B cell (primary cell): ENCODE results near the gene MIPOL1. TPM values are rescaled to one million over a fixed set of nuclear protein-coding genes. Genes with fewer than 3 reads are reported as not detected.

Experiments used
- ATAC-seq: fragments of 200-7000 bp; cut with Tn5 transposase; one replicate; pipeline ENCODE4 v1.10.0; 2021; ENCODE audit warnings: low read depth, mild to moderate bottlenecking, moderate number of reproducible peaks, moderate library complexity
- CTCF ChIA-PET: fragments of 350-600 bp; sonication (Branson Sonifier 250); formaldehyde crosslinking; loops from one replicate; lab custom pipeline; 2021; ENCODE audit warnings: antibody characterized with exemption, inconsistent platforms; lab: Charles Lee
- POLR2A ChIA-PET: fragments of 350-600 bp; sonication (Branson Sonifier 250); formaldehyde crosslinking; loops from one replicate; lab custom pipeline; 2021; ENCODE audit warnings: antibody characterized with exemption; lab: Charles Lee
- DNase-seq: peaks from one replicate; pipeline ENCODE4 v3.0.0; 2013
- H2AFZ ChIP-seq: 2 replicates; pipeline ENCODE4 v1.6.1; 2012; ENCODE audit warnings: mild to moderate bottlenecking, low read depth, low read length; ENCODE audit not compliant: insufficient read depth, poor library complexity, severe bottlenecking
- H3K27ac ChIP-seq, 2 donors: 1 replicate in 1 of 2; 2 replicates in 1 of 2; pipeline ENCODE4 v1.5.1; 2012 to 2013; ENCODE audit warnings: low read length in 2 of 2, mild to moderate bottlenecking in 2 of 2, moderate library complexity in 1 of 2
- H3K27me3 ChIP-seq, 4 experiments: fragments of 200-600 bp in 1 of 4; sonication (generic) in 1 of 4; replicated peaks in 1 of 4; 1 replicate in 2 of 4; 2 replicates in 2 of 4; pipeline versions ENCODE4 v1.6.1 to v1.7.0; 2013 to 2016; ENCODE audit warnings: low read length in 3 of 4, mild to moderate bottlenecking in 2 of 4, mixed read lengths in 1 of 4, moderate library complexity in 1 of 4; ENCODE audit not compliant: insufficient read depth in 4 of 4, control insufficient read depth in 3 of 4; ENCODE audit errors: control extremely low read depth in 1 of 4
- H3K36me3 ChIP-seq, 2 experiments: replicated peaks in 1 of 2; 1 replicate in 1 of 2; 2 replicates in 1 of 2; pipeline versions ENCODE4 v1.6.1 to v1.7.1; 2013; ENCODE audit warnings: low read length in 1 of 2; ENCODE audit not compliant: insufficient read depth in 2 of 2, control insufficient read depth in 1 of 2; ENCODE audit errors: control extremely low read depth in 1 of 2, extremely low read depth in 1 of 2
- H3K4me1 ChIP-seq, 2 donors: fragments of 200-600 bp in 1 of 2; sonication (generic) in 1 of 2; 1 replicate in 1 of 2; 2 replicates in 1 of 2; pipeline versions ENCODE4 v1.5.1 to v1.6.1; 2013 to 2017; ENCODE audit warnings: low read length in 2 of 2; ENCODE audit not compliant: control insufficient read depth in 2 of 2, insufficient read depth in 2 of 2
- H3K4me2 ChIP-seq: replicated peaks from 2 replicates; pipeline ENCODE3; 2012; ENCODE audit warnings: mild to moderate bottlenecking, low read depth, low read length; ENCODE audit not compliant: poor library complexity, severe bottlenecking
- H3K4me3 ChIP-seq, 5 experiments: fragments of 200-600 bp in 1 of 5; sonication (generic) in 1 of 5; 1 replicate in 3 of 5; 2 replicates in 2 of 5; pipeline versions ENCODE4 v1.5.1 to v1.7.0; 2011 to 2016; ENCODE audit warnings: low read length in 4 of 5, mild to moderate bottlenecking in 4 of 5, low read depth in 2 of 5, control low read depth in 1 of 5, moderate library complexity in 1 of 5; ENCODE audit not compliant: insufficient read depth in 1 of 5; ENCODE audit errors: control extremely low read depth in 1 of 5, extremely low read depth in 1 of 5
- H3K79me2 ChIP-seq: fragments of 200-600 bp; sonication (generic); one replicate; pipeline ENCODE4 v1.6.0; 2016; ENCODE audit warnings: low read length; ENCODE audit not compliant: control insufficient read depth, insufficient read depth
- H3K9ac ChIP-seq: fragments of 200-600 bp; sonication (generic); 2 replicates; pipeline ENCODE4 v1.6.1; 2017; ENCODE audit warnings: mild to moderate bottlenecking, low read length, moderate library complexity
- H3K9me3 ChIP-seq, 3 donors: one replicate each; pipeline versions ENCODE4 v1.6.1 to v1.7.1; 2013; ENCODE audit warnings: low read length in 2 of 3; ENCODE audit not compliant: control insufficient read depth in 2 of 3, insufficient read depth in 1 of 3; ENCODE audit errors: control extremely low read depth in 1 of 3
- H4K20me1 ChIP-seq: 2 replicates; pipeline ENCODE4 v1.6.0; 2012; ENCODE audit warnings: mild to moderate bottlenecking, low read length; ENCODE audit not compliant: insufficient read depth, control insufficient read depth, poor library complexity, severe bottlenecking
- H3K27ac Mint-ChIP-seq: one replicate; pipeline ENCODE4 v1.8.0; 2021; ENCODE audit warnings: mixed read lengths
- H3K27me3 Mint-ChIP-seq: one replicate; pipeline ENCODE4 v1.8.0; 2021; ENCODE audit warnings: mixed read lengths
- H3K4me1 Mint-ChIP-seq: one replicate; pipeline ENCODE4 v1.8.0; 2021; ENCODE audit warnings: mixed read lengths
- H3K4me3 Mint-ChIP-seq: one replicate; pipeline ENCODE4 v1.8.0; 2021; ENCODE audit warnings: mixed read lengths
- H3K9me3 Mint-ChIP-seq: one replicate; pipeline ENCODE4 v1.8.0; 2022; ENCODE audit warnings: mixed read lengths; ENCODE audit not compliant: insufficient read depth
- CTCF ChIP-seq: fragments of 200-600 bp; IDR thresholded peaks from one replicate; pipeline ENCODE4 v1.8.0; 2022; ENCODE audit warnings: antibody characterized with exemption, mild to moderate bottlenecking
- EZH2 ChIP-seq: IDR thresholded peaks from 2 replicates; pipeline ENCODE4 v1.6.1; 2012; ENCODE audit warnings: borderline replicate concordance, low read depth, mild to moderate bottlenecking, moderate library complexity, low read length; ENCODE audit not compliant: insufficient read depth, poor library complexity, severe bottlenecking
- WGBS: methylation state at CpG from one replicate; pipeline ENCODE4 v1.1.5; 2013; ENCODE audit warnings: missing lambda C conversion rate; ENCODE audit not compliant: insufficient coverage; 5-methylcytosine and 5-hydroxymethylcytosine counted together
- intact Hi-C: fragments of 100-400 bp; cut with micrococcal nuclease; formaldehyde crosslinking; loops from one replicate; pipeline ENCODE4 v1.10.0; 2022
- polyA plus RNA-seq: library from polyadenylated mRNA; depleted of rRNA; stranded (reverse); fragments of >200 nt; gene quantifications from 2 replicates; pipeline ENCODE4 v1.2.3, GENCODE V29; 2012
- total RNA-seq, 2 donors: library from RNA; stranded (reverse); fragments of 120-200 nt in 1 of 2; gene quantifications; 1 replicate in 1 of 2; 2 replicates in 1 of 2; pipeline versions ENCODE4 v1.2.3 to v1.2.4, GENCODE V29; 2013 to 2022

The MIPOL1 gene
- total and polyA plus RNA-seq, 2 donors (not counting 1 experiment from before 2014, with no cell fraction given) = 0.17 TPM; not detected in 1

DNA sequence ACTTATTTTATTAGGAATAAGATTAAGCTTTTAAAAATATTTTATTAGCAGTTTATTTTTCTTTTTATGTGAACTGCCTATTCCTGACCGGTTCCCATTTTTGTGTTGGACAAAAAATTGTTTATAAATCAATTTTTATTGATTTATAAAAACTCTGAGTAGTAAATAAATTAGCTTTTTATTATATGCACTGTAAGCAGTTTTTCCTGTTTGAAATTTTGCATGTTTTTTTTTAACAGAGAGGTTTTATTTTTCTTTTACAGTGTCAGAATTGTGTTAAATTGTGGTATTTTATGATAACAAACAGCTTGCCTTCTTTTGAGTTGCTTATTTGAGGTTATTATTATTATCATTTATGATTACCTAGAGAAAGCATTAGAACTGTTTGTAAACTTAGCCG, 329.3 kb downstream of the MIPOL1 start:
- TF ChIP-seq CTCF (no peak), EZH2 (no peak)
- Histone ChIP-seq H3K79me2 (no peaks in the 10 kb centered on the region), H3K4me1 (no peaks in the 10 kb centered on the region), H3K4me3 (no peak overlapping the region), H3K9ac (no peak overlapping the region), H3K36me3 (no peaks in the 10 kb centered on the region), H3K27me3 (no peaks in the 10 kb centered on the region), H3K4me2 (no peak overlapping the region), H3K9me3 (no peaks in the 10 kb centered on the region), H3K27ac (no peak overlapping the region), H4K20me1 (no peaks in the 10 kb centered on the region), H2AFZ (no peak overlapping the region)
- no peaks in the 10 kb centered on the region for H3K9me3 Mint-ChIP-seq
- H3K4me1 Mint-ChIP-seq = no peaks in the 10 kb centered on the region
- no CpG with 5 or more reads among the region's 2 CpGs for WGBS
- H3K4me3 Mint-ChIP-seq = no peak overlapping the region
- H3K27me3 Mint-ChIP-seq = no peaks in the 10 kb centered on the region
- H3K27ac Mint-ChIP-seq = no peak overlapping the region
- CTCF ChIA-PET = no interaction called here
- ATAC-seq (no peak), DNase-seq (no peak)
- POLR2A ChIA-PET = no interaction called here
- intact Hi-C loops = no loop called here

DNA sequence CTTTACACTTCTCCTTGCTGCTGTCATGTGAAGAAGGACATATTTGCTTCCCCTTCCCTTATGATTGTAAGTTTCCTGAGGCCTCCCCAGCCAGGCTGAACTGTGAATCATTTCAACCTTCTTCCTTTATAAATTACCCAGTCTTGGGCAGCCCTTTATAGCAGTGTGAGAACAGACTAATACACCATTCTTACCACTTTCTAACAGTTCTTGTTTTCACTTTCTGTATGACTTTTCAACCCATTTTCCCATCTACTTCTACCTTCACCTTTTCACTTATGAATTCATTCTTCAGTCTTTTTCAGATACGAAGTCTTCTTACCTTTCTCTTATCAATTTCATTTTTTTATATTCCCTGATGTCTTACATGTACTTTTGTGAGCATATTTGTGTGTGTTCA, 342.3 kb downstream of the MIPOL1 start:
- H3K27ac Mint-ChIP-seq = no peak overlapping the region
- Histone ChIP-seq H3K27me3 (no peaks in the 10 kb centered on the region), H3K9me3 (no peaks in the 10 kb centered on the region), H4K20me1 (no peaks in the 10 kb centered on the region), H3K79me2 (no peaks in the 10 kb centered on the region), H3K4me1 (no peaks in the 10 kb centered on the region), H3K36me3 (no peaks in the 10 kb centered on the region), H2AFZ (no peak overlapping the region), H3K4me3 (no peak overlapping the region), H3K4me2 (no peak overlapping the region), H3K9ac (no peak overlapping the region), H3K27ac (no peak overlapping the region)
- no peak overlapping the region for H3K4me3 Mint-ChIP-seq
- DNase-seq = no peak
- POLR2A ChIA-PET = no interaction called here
- WGBS = no CpG with 5 or more reads among the region's 1 CpG
- ATAC-seq = no peak
- H3K4me1 Mint-ChIP-seq = no peaks in the 10 kb centered on the region
- no peaks in the 10 kb centered on the region for H3K9me3 Mint-ChIP-seq
- CTCF ChIA-PET = no interaction called here
- no peaks in the 10 kb centered on the region for H3K27me3 Mint-ChIP-seq
- intact Hi-C loops = no loop called here
- no peak for TF ChIP-seq CTCF
- no peak for TF ChIP-seq EZH2
